ENCODE results near the gene PRLR.

Gene PRLR

GRCh38 chr5:35242702-35243258 lies 12.5 kb upstream of the PRLR start:
- TF ChIP-seq CTCF (IDR thresholded peaks at IDR 0.05; ENCODE audit: extremely low read depth, missing control alignments) = no peak
- DNase-seq (ENCODE audit: low spot score) = no peak

GRCh38 chr5:35240892-35241291 lies 10.6 kb upstream of the PRLR start:
- TF ChIP-seq CTCF (IDR thresholded peaks at IDR 0.05; ENCODE audit: extremely low read depth, missing control alignments) = no peak
- DNase-seq (ENCODE audit: low spot score) = no peak

- no peak for DNase-seq (ENCODE audit: low spot score)
- no peak for TF ChIP-seq CTCF (IDR thresholded peaks at IDR 0.05; ENCODE audit: extremely low read depth, missing control alignments)
Observed at GRCh38 chr5:35239911-35240610, 9.8 kb upstream of the PRLR start.

GRCh38 chr5:35239476-35239875 lies 9.2 kb upstream of the PRLR start:
- no peak for TF ChIP-seq CTCF (IDR thresholded peaks at IDR 0.05; ENCODE audit: extremely low read depth, missing control alignments)

GRCh38 chr5:35237580-35238376 lies 7.5 kb upstream of the PRLR start:
- no peak for TF ChIP-seq CTCF (IDR thresholded peaks at IDR 0.05; ENCODE audit: extremely low read depth, missing control alignments)
- DNase-seq (ENCODE audit: low spot score) = no peak

More at GRCh38 chr5:35239476-35239875, 9.2 kb upstream of the PRLR start:
- no peak for DNase-seq (ENCODE audit: low spot score)

GRCh38 chr5:35236770-35237169 lies 6.5 kb upstream of the PRLR start:
- DNase-seq (ENCODE audit: low spot score) = no peak
- no peak for TF ChIP-seq CTCF (IDR thresholded peaks at IDR 0.05; ENCODE audit: extremely low read depth, missing control alignments)

GRCh38 chr5:35233601-35234000 lies 3.3 kb upstream of the PRLR start:
- TF ChIP-seq CTCF (IDR thresholded peaks at IDR 0.05; ENCODE audit: extremely low read depth, missing control alignments) = no peak
- DNase-seq (ENCODE audit: low spot score) = no peak

Data from GM20000 (cell line).